Keratinocyte (primary cell): Measurements from ENCODE around the gene G3BP2. TPM values are rescaled to one million over a fixed set of nuclear protein-coding genes. Genes with fewer than 3 reads are reported as not detected.

Source experiments
- DNase-seq: peaks from one replicate; pipeline ENCODE4 v3.0.0-alpha.2; 2011; ENCODE audit warnings: low read depth, missing footprints, low spot score
- FAIRE-seq: peaks from 2 replicates; lab custom pipeline; 2011; peaks lifted over from hg19 to GRCh38; lab: Jason Lieb, UNC
- H2AFZ ChIP-seq: 2 replicates; pipeline ENCODE4 v1.6.0; 2012; ENCODE audit warnings: low read length, control low read depth, inconsistent platforms; ENCODE audit not compliant: control insufficient read depth
- H3K27ac ChIP-seq: 2 replicates; pipeline ENCODE4 v1.5.1; 2011; ENCODE audit warnings: low read length; ENCODE audit not compliant: control insufficient read depth, insufficient read depth
- H3K27me3 ChIP-seq: 3 replicates; pipeline ENCODE4 v1.6.0; 2011; ENCODE audit warnings: low read length; ENCODE audit not compliant: control insufficient read depth, insufficient read depth; ENCODE audit errors: extremely low read depth
- H3K36me3 ChIP-seq, 2 experiments: 2 replicates in 1 of 2; 3 replicates in 1 of 2; pipeline ENCODE4 v1.5.1; 2011; ENCODE audit warnings: low read length in 2 of 2, mild to moderate bottlenecking in 1 of 2; ENCODE audit not compliant: control insufficient read depth in 2 of 2, insufficient read depth in 2 of 2; ENCODE audit errors: extremely low read depth in 1 of 2
- H3K4me1 ChIP-seq: 3 replicates; pipeline ENCODE4 v1.5.1; 2011; ENCODE audit warnings: low read length; ENCODE audit not compliant: control insufficient read depth, insufficient read depth; ENCODE audit errors: extremely low read depth
- H3K4me2 ChIP-seq: 3 replicates; pipeline ENCODE4 v1.6.0; 2011; ENCODE audit warnings: low read depth, low read length; ENCODE audit not compliant: control insufficient read depth, insufficient read depth; ENCODE audit errors: extremely low read depth
- H3K4me3 ChIP-seq, 3 experiments: fragments of 200-600 bp in 1 of 3; sonication (generic) in 1 of 3; 2 replicates in 2 of 3; 3 replicates in 1 of 3; pipeline ENCODE4 v1.5.1; 2011 to 2016; ENCODE audit warnings: low read length in 3 of 3, mild to moderate bottlenecking in 3 of 3, control low read depth in 2 of 3, inconsistent platforms in 1 of 3, low read depth in 1 of 3, mixed read lengths in 1 of 3, mixed run types in 1 of 3, moderate library complexity in 1 of 3; ENCODE audit not compliant: control insufficient read depth in 2 of 3, insufficient read depth in 2 of 3; ENCODE audit errors: extremely low read depth in 1 of 3
- H3K79me2 ChIP-seq: 2 replicates; pipeline ENCODE4 v1.6.0; 2012; ENCODE audit warnings: low read length; ENCODE audit not compliant: control insufficient read depth, insufficient read depth
- H3K9ac ChIP-seq: 3 replicates; pipeline ENCODE4 v1.6.0; 2011; ENCODE audit warnings: low read length; ENCODE audit not compliant: control insufficient read depth, insufficient read depth; ENCODE audit errors: extremely low read depth
- H3K9me1 ChIP-seq: 3 replicates; pipeline ENCODE4 v1.6.0; 2011; ENCODE audit warnings: low read length; ENCODE audit not compliant: control insufficient read depth, insufficient read depth; ENCODE audit errors: extremely low read depth
- H3K9me3 ChIP-seq: 2 replicates; pipeline ENCODE4 v1.5.1; 2012; ENCODE audit warnings: low read depth, low read length; ENCODE audit not compliant: control insufficient read depth
- H4K20me1 ChIP-seq: 3 replicates; pipeline ENCODE4 v1.6.0; 2011; ENCODE audit warnings: low read length; ENCODE audit not compliant: control insufficient read depth, insufficient read depth; ENCODE audit errors: extremely low read depth
- EZH2 ChIP-seq: IDR thresholded peaks from one replicate; pipeline ENCODE4 v1.6.1; 2012; ENCODE audit warnings: inconsistent platforms, mild to moderate bottlenecking, low read length, moderate library complexity
- dilution Hi-C: fragments of 300-500 bp; cut with MboI; formaldehyde crosslinking; loops from one replicate; pipeline ENCODE4 v1.7.0; 2020; ENCODE audit warnings: low sequenced_read_pairs; ENCODE audit not compliant: extremely low pct_ligation_motif_present
- polyA plus RNA-seq, 5 experiments: library from polyadenylated mRNA; depleted of rRNA in 3 of 5; stranded (reverse) in 3 of 5; stranded (forward) in 1 of 5; unstranded in 1 of 5; fragments of >200 nt; gene quantifications; 1 replicate in 1 of 5; 2 replicates in 3 of 5; 3 replicates in 1 of 5; pipeline versions ENCODE4 v1.2.1 to v1.2.3, GENCODE V29; 2011 to 2012; ENCODE audit warnings: missing spikeins in 2 of 5, low read depth in 1 of 5, low replicate concordance in 1 of 5
- TF ChIP-seq, protein P1 (sequence below), 3 experiments: IDR thresholded peaks in 1 of 3; conservative IDR thresholded peaks in 1 of 3; optimal IDR thresholded peaks in 1 of 3; 2 replicates in 2 of 3; 3 replicates in 1 of 3; pipeline versions ENCODE3 to v1.5.1; 2011; ENCODE audit warnings: low read length in 3 of 3, mild to moderate bottlenecking in 3 of 3, moderate library complexity in 2 of 3, control low read depth in 1 of 3, inconsistent platforms in 1 of 3; ENCODE audit not compliant: insufficient read depth in 2 of 3; ENCODE audit errors: extremely low read depth in 1 of 3

G3BP2 gene
- polyA plus RNA-seq, 1 donor (not counting 4 experiments of a cell fraction or from before 2014, with no cell fraction given), result 137 TPM

DNA sequence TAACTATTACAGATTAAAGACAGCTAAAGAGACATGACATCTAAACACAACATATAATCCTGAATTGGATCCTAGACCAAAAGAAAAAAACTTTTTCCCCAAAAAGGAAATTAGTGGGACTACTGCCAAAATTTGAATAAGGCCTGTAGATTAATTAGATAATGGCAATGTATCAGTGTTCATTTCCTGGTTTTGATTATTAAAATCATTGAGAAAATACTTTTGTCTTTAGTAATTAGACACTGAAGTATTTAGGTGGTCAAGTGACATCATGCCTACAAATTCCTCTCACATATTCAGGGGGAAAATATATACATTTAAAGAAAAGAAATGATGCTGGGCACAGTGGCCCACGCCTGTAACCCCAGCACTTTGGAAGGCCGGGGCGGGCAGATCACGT lies 40.8 kb upstream of the G3BP2 start:
- no peak overlapping the region for H3K4me2 ChIP-seq
- H3K27ac ChIP-seq, result no peak overlapping the region
- H3K9me1 ChIP-seq, result no peaks in the 10 kb centered on the region
- DNase-seq (no peak), FAIRE-seq (no peak)
- dilution Hi-C loops, result no loop called here
- H3K36me3 ChIP-seq, result peaks cover 0 to 1% of the 10 kb centered on the region in 2 experiments
- H3K27me3 ChIP-seq, result no peaks in the 10 kb centered on the region
- TF ChIP-seq EZH2, result no peak
- TF ChIP-seq, protein P1, sequence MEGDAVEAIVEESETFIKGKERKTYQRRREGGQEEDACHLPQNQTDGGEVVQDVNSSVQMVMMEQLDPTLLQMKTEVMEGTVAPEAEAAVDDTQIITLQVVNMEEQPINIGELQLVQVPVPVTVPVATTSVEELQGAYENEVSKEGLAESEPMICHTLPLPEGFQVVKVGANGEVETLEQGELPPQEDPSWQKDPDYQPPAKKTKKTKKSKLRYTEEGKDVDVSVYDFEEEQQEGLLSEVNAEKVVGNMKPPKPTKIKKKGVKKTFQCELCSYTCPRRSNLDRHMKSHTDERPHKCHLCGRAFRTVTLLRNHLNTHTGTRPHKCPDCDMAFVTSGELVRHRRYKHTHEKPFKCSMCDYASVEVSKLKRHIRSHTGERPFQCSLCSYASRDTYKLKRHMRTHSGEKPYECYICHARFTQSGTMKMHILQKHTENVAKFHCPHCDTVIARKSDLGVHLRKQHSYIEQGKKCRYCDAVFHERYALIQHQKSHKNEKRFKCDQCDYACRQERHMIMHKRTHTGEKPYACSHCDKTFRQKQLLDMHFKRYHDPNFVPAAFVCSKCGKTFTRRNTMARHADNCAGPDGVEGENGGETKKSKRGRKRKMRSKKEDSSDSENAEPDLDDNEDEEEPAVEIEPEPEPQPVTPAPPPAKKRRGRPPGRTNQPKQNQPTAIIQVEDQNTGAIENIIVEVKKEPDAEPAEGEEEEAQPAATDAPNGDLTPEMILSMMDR (optimal IDR thresholded peaks at IDR 0.05 in 1 of 3, IDR thresholded peaks at IDR 0.05 in 1 of 3, conservative IDR thresholded peaks at IDR 0.05 in 1 of 3; ENCODE audit: extremely low read depth in 1 of 3, insufficient read depth in 2 of 3, low read length in 3 of 3), result no peak
- peaks cover 16% of the 10 kb centered on the region for H3K4me1 ChIP-seq
- H3K9ac ChIP-seq, result no peak overlapping the region
- no peak overlapping the region for H2AFZ ChIP-seq
- H3K9me3 ChIP-seq, result no peaks in the 10 kb centered on the region
- no peak overlapping the region for H3K4me3 ChIP-seq
- no peaks in the 10 kb centered on the region for H3K79me2 ChIP-seq
- no peaks in the 10 kb centered on the region for H4K20me1 ChIP-seq

DNA sequence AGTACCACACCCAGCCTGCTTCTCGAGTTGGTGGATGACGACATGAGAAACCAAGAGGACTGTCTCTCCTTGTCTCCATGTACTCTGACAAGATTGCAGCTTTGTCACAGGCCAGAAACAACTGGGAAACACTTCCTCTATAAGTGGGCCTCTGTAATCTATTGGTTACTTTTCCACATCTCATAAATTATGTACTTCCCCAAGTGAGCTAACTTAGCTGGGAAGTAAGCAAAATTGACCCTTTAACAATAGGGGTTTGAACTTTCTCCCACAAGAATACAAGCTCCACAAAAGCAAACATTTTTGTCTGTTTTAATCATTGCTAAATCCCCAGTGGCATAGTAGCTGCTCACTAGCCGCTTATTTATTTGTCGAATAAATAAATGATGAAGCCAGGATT lies 37.0 kb upstream of the G3BP2 start:
- H3K4me3 ChIP-seq, result no peak overlapping the region
- no peaks in the 10 kb centered on the region for H3K27me3 ChIP-seq
- TF ChIP-seq EZH2, result no peak
- TF ChIP-seq, protein P1 (optimal IDR thresholded peaks at IDR 0.05 in 1 of 3, IDR thresholded peaks at IDR 0.05 in 1 of 3, conservative IDR thresholded peaks at IDR 0.05 in 1 of 3; ENCODE audit: extremely low read depth in 1 of 3, insufficient read depth in 2 of 3, low read length in 3 of 3), result no peak
- no peaks in the 10 kb centered on the region for H3K36me3 ChIP-seq
- H4K20me1 ChIP-seq, result no peaks in the 10 kb centered on the region
- H3K9ac ChIP-seq, result no peak overlapping the region
- no peak overlapping the region for H2AFZ ChIP-seq
- dilution Hi-C loops, result no loop called here
- H3K4me1 ChIP-seq, result peaks cover 6% of the 10 kb centered on the region
- DNase-seq (no peak), FAIRE-seq (no peak)
- H3K4me2 ChIP-seq, result no peak overlapping the region
- H3K9me1 ChIP-seq, result no peaks in the 10 kb centered on the region
- H3K9me3 ChIP-seq, result no peaks in the 10 kb centered on the region
- H3K79me2 ChIP-seq, result no peaks in the 10 kb centered on the region
- no peak overlapping the region for H3K27ac ChIP-seq
